K562 (cell line): ENCODE measurements around the gene PIGC. TPM values are rescaled to one million over a fixed set of nuclear protein-coding genes. Genes with fewer than 3 reads are reported as not detected.

Experiments used
- ATAC-seq: fragments of 200-7000 bp; cut with Tn5 transposase; 3 replicates; pipeline ENCODE4 v1.9.1; 2020; ENCODE audit warnings: moderate library complexity
- BruUV-seq: library from RNA; stranded (reverse); fragments of 400-500 nt; replicated peaks from 2 replicates; lab custom pipeline; 2021; lab: Mats Ljungman, UMichigan
- CTCF ChIA-PET: fragments of 300-600 bp; formaldehyde crosslinking; extraction: SDS; loops from one replicate; lab custom pipeline; 2021; ENCODE audit warnings: low intra/inter-chr PET ratio; lab: Yijun Ruan, JAX
- POLR2A ChIA-PET: fragments of 300-600, 350-650 bp; sonication (Branson Sonifier 250); formaldehyde crosslinking; extraction: SDS; loops from one replicate; lab custom pipeline; 2021; ENCODE audit warnings: antibody characterized with exemption, inconsistent platforms; lab: Yijun Ruan, JAX
- DNase-seq, 4 experiments: peaks; one replicate each; pipeline versions ENCODE4 v3.0.0 to v3.0.0-alpha.2; 2011 to 2018; ENCODE audit warnings: low spot score in 3 of 4, mixed read lengths in 3 of 4; ENCODE audit errors: extremely low read depth in 1 of 4
- FAIRE-seq: peaks from 2 replicates; lab custom pipeline; 2011; peaks lifted over from hg19 to GRCh38; lab: Jason Lieb, UNC
- H2AFZ ChIP-seq: 2 replicates; pipeline ENCODE4 v1.6.0; 2011; ENCODE audit warnings: low read depth, low read length, control low read depth, inconsistent platforms
- H3K27ac ChIP-seq: fragments of 200-600 bp; 3 replicates; pipeline ENCODE4 v1.8.0; 2011; ENCODE audit warnings: low read depth, mild to moderate bottlenecking, control low read depth, inconsistent platforms, low read length, moderate library complexity, mixed read lengths; ENCODE audit errors: extremely low read depth
- H3K27me3 ChIP-seq, 2 experiments: fragments of 300-600 bp in 1 of 2; 2 replicates in 1 of 2; 3 replicates in 1 of 2; pipeline versions ENCODE4 v1.6.0 to v1.8.0; 2011; ENCODE audit warnings: inconsistent platforms in 2 of 2, low read length in 2 of 2, mild to moderate bottlenecking in 1 of 2, mixed read lengths in 1 of 2, moderate library complexity in 1 of 2; ENCODE audit not compliant: control insufficient read depth in 2 of 2, insufficient read depth in 2 of 2
- H3K36me3 ChIP-seq: fragments of 300-600 bp; 3 replicates; pipeline ENCODE4 v1.8.0; 2011; ENCODE audit warnings: mild to moderate bottlenecking, low read length, inconsistent platforms; ENCODE audit not compliant: control insufficient read depth, insufficient read depth
- H3K4me1 ChIP-seq, 2 experiments: fragments of 200-600 bp in 1 of 2; replicated peaks in 1 of 2; 2 replicates in 1 of 2; 3 replicates in 1 of 2; pipeline versions ENCODE4 v1.5.1 to v1.8.0; 2011; ENCODE audit warnings: inconsistent platforms in 2 of 2, low read length in 2 of 2, mild to moderate bottlenecking in 1 of 2, mixed read lengths in 1 of 2, moderate library complexity in 1 of 2; ENCODE audit not compliant: control insufficient read depth in 2 of 2, insufficient read depth in 2 of 2
- H3K4me2 ChIP-seq: 2 replicates; pipeline ENCODE4 v1.6.1; 2011; ENCODE audit warnings: low read length, control low read depth, inconsistent platforms, mixed read lengths; ENCODE audit not compliant: insufficient read depth
- H3K4me3 ChIP-seq: fragments of 200-600 bp; sonication (generic), shearing (Covaris generic); 2 replicates; pipeline ENCODE4 v1.5.1; 2016; ENCODE audit warnings: control low read depth, inconsistent platforms
- H3K79me2 ChIP-seq: fragments of 200-600 bp; 3 replicates; pipeline ENCODE4 v1.8.0; 2011; ENCODE audit warnings: low read length, inconsistent platforms; ENCODE audit not compliant: control insufficient read depth, insufficient read depth
- H3K9ac ChIP-seq, 2 experiments: 2 replicates each; pipeline versions ENCODE4 v1.6.0 to v1.6.1; 2011; ENCODE audit warnings: low read depth in 2 of 2, low read length in 2 of 2, control low read depth in 1 of 2, inconsistent platforms in 1 of 2, mild to moderate bottlenecking in 1 of 2, mixed read lengths in 1 of 2; ENCODE audit not compliant: insufficient read depth in 1 of 2
- H3K9me1 ChIP-seq: one replicate; pipeline ENCODE4 v1.6.0; 2011; ENCODE audit warnings: inconsistent platforms, mild to moderate bottlenecking, low read length, moderate library complexity; ENCODE audit not compliant: control insufficient read depth, insufficient read depth
- H3K9me3 ChIP-seq: replicated peaks from 2 replicates; pipeline ENCODE4 v1.5.1; 2011; ENCODE audit warnings: low read depth, low read length, inconsistent platforms; ENCODE audit not compliant: control insufficient read depth, insufficient read depth
- H4K20me1 ChIP-seq: replicated peaks from 2 replicates; pipeline ENCODE4 v1.6.1; 2011; ENCODE audit warnings: low read length, inconsistent platforms, mixed read lengths; ENCODE audit not compliant: control insufficient read depth, insufficient read depth
- BDP1 ChIP-seq: IDR thresholded peaks from 3 replicates; pipeline ENCODE4 v1.6.1; 2011; ENCODE audit not compliant: insufficient read length, insufficient read depth
- CSDE1 ChIP-seq, 2 experiments: fragments of 450-650 bp; IDR thresholded peaks; 2 replicates each; pipeline ENCODE4 v1.6.1; 2016; ENCODE audit warnings: mild to moderate bottlenecking in 1 of 2
- ETS2 ChIP-seq: IDR thresholded peaks from 2 replicates; pipeline ENCODE4 v1.6.1; 2016; ENCODE audit warnings: borderline replicate concordance, missing genetic modification characterization, mild to moderate bottlenecking, moderate library complexity, missing compliant biosample characterization; ENCODE audit not compliant: poor library complexity, severe bottlenecking
- FOXM1 ChIP-seq, 2 experiments: fragments of 450-650 bp in 1 of 2; sonication (generic) in 1 of 2; formaldehyde crosslinking in 1 of 2; IDR thresholded peaks; 2 replicates each; pipeline versions ENCODE4 v1.6.1 to v1.9.0; 2017 to 2022; ENCODE audit warnings: low read depth in 2 of 2, mild to moderate bottlenecking in 2 of 2, missing genetic modification reagents in 1 of 2, moderate library complexity in 1 of 2
- HLTF ChIP-seq: fragments of 450-650 bp; IDR thresholded peaks from 2 replicates; pipeline ENCODE4 v1.6.1; 2016
- MXD1 ChIP-seq: fragments of 250-450 bp; sonication (Bioruptor Pico); IDR thresholded peaks from 2 replicates; pipeline ENCODE4 v1.8.0; 2021; ENCODE audit warnings: borderline replicate concordance, mild to moderate bottlenecking, moderate library complexity; ENCODE audit not compliant: poor library complexity, severe bottlenecking
- NFATC3 ChIP-seq: fragments of 450-650 bp; IDR thresholded peaks from 2 replicates; pipeline ENCODE4 v1.6.1; 2017; ENCODE audit warnings: mild to moderate bottlenecking
- RFX5 ChIP-seq: IDR thresholded peaks from 2 replicates; pipeline ENCODE4 v1.6.1; 2011; ENCODE audit warnings: low read depth, mild to moderate bottlenecking, improper control_type of control experiment, low read length
- TBL1XR1 ChIP-seq, 2 experiments: IDR thresholded peaks; 2 replicates each; pipeline ENCODE4 v1.6.1; 2012; ENCODE audit warnings: improper control_type of control experiment in 2 of 2, low read length in 2 of 2, mild to moderate bottlenecking in 1 of 2
- TEAD4 ChIP-seq, 2 experiments: sonication (generic) in 1 of 2; formaldehyde crosslinking in 1 of 2; IDR thresholded peaks; 2 replicates each; pipeline versions ENCODE4 v1.6.1 to v1.8.0; 2012 to 2022; ENCODE audit warnings: borderline replicate concordance in 1 of 2, inconsistent platforms in 1 of 2, low read length in 1 of 2, mild to moderate bottlenecking in 1 of 2, missing genetic modification reagents in 1 of 2
- ZNF134 ChIP-seq: fragments of 250-450 bp; sonication (Bioruptor Pico); conservative IDR thresholded peaks from 2 replicates; pipeline ENCODE4 v1.4.0; 2020
- ZNF280B ChIP-seq: fragments of 250-450 bp; sonication (Bioruptor Pico); IDR thresholded peaks from 2 replicates; pipeline ENCODE4 v1.5.1; 2021; ENCODE audit warnings: mild to moderate bottlenecking
- ZNF699 ChIP-seq: fragments of 250-450 bp; sonication (Bioruptor Pico); IDR thresholded peaks from 2 replicates; pipeline ENCODE4 v1.8.0; 2021; ENCODE audit warnings: mild to moderate bottlenecking, moderate library complexity; ENCODE audit not compliant: insufficient replicate concordance
- ZSCAN29 ChIP-seq: fragments of 450-650 bp; IDR thresholded peaks from 2 replicates; pipeline ENCODE4 v1.6.1; 2017
- in situ Hi-C: fragments of 300-500 bp; cut with MboI; formaldehyde crosslinking; loops from 4 replicates; pipeline ENCODE4 v1.15.0; 2018; ENCODE audit warnings: inconsistent platforms, mixed read lengths
- intact Hi-C: fragments of 100-400 bp; cut with micrococcal nuclease; formaldehyde crosslinking; loops from 2 replicates; pipeline ENCODE4 v1.14.2; 2022
- polyA plus RNA-seq, 8 experiments: library from polyadenylated mRNA; depleted of rRNA in 4 of 8; stranded (reverse) in 5 of 8; unstranded in 3 of 8; fragments of >200 nt; fragmentation: Nextera tagmentation in 2 of 8; fragmentation: Illumina TruSeq in 1 of 8; extraction: Ambion mirVana in 2 of 8; extraction: Trizol in 1 of 8; gene quantifications; 2 replicates each; pipeline versions ENCODE4 v1.2.1 to v1.2.3, GENCODE V29; 2011 to 2014; ENCODE audit warnings: inconsistent platforms in 1 of 8, missing spikeins in 1 of 8
- total RNA-seq, 7 experiments: library from RNA; depleted of rRNA in 6 of 7; stranded (reverse); fragments of >200 nt in 6 of 7; fragmentation: Illumina TruSeq in 2 of 7; extraction: Trizol in 2 of 7; gene quantifications; 2 replicates each; pipeline versions ENCODE4 v1.2.1 to v1.2.3, GENCODE V29; 2011 to 2021; ENCODE audit warnings: low replicate concordance in 1 of 7

PIGC gene
- total and polyA plus RNA-seq, 9 of the 15 experiments (the other 6 are each of a cell fraction or from before 2014, with no cell fraction given) = 30.5 to 97.9 (median 54.7) TPM

- Histone ChIP-seq H3K36me3 (no peaks in the 10 kb centered on the region), H3K4me1 (peaks cover 6 to 17% of the 10 kb centered on the region in 2 experiments), H3K9me3 (no peaks in the 10 kb centered on the region), H3K4me2 (no peak overlapping the region), H3K79me2 (no peaks in the 10 kb centered on the region), H4K20me1 (no peaks in the 10 kb centered on the region), H3K27ac (no peak overlapping the region), H3K4me3 (no peak overlapping the region), H3K27me3 (no peaks in the 10 kb centered on the region), H2AFZ (no peak overlapping the region), H3K9me1 (no peaks in the 10 kb centered on the region), H3K9ac (no peak overlapping the region)
- CTCF ChIA-PET = no interaction called here
- intact Hi-C loops (no loop called here), in situ Hi-C loops (no loop called here)
- FAIRE-seq = no peak
- POLR2A ChIA-PET = no interaction called here
- TF ChIP-seq ZSCAN29 = no peak
- no peak for TF ChIP-seq TEAD4 (IDR thresholded peaks at IDR 0.05; ENCODE audit: low read length)
- no peak for TF ChIP-seq TEAD4 (CRISPR knock-in tag; IDR thresholded peaks at IDR 0.05; ENCODE audit: borderline replicate concordance)
- 0 out of 2 replicates have a peak, but pooled peaks have one; percentile 35 for TF ChIP-seq ZNF280B (CRISPR knock-in tag)
- no peak for ATAC-seq
- BruUV-seq = no TSS peak
- DNase-seq = no peak
Measured at GRCh38 chr1:172484252-172484651, 40.4 kb upstream of the PIGC start.

GRCh38 chr1:172483448-172483847 is 39.6 kb upstream of the PIGC start:
- H3K79me2 ChIP-seq = no peaks in the 10 kb centered on the region
- H3K27me3 ChIP-seq = no peaks in the 10 kb centered on the region
- no peak for ATAC-seq
- DNase-seq = no peak
- CTCF ChIA-PET = no interaction called here
- H4K20me1 ChIP-seq = no peaks in the 10 kb centered on the region
- H3K9me1 ChIP-seq = no peaks in the 10 kb centered on the region
- no peaks in the 10 kb centered on the region for H3K36me3 ChIP-seq
- FAIRE-seq = no peak
- H3K9ac ChIP-seq = no peak overlapping the region
- no peaks in the 10 kb centered on the region for H3K9me3 ChIP-seq
- H3K27ac ChIP-seq = no peak overlapping the region
- POLR2A ChIA-PET = interaction anchor here (0.8 kb wide), 1 partner anchor 1792 kb away, joined by 3 read pairs; no protein-coding TSS in a partner anchor
- H3K4me3 ChIP-seq = no peak overlapping the region
- TF ChIP-seq HLTF = no peak
- TF ChIP-seq ZNF134 (CRISPR knock-in tag) = no peak
- TF ChIP-seq NFATC3 = no peak
- TF ChIP-seq TBL1XR1 (IDR thresholded peaks at IDR 0.05; ENCODE audit: low read length in 2 of 2) = no peak
- TF ChIP-seq ZNF699 (CRISPR knock-in tag) = no peak
- TF ChIP-seq FOXM1 (IDR thresholded peaks at IDR 0.05; ENCODE audit: low read depth) = no peak
- no peak for TF ChIP-seq FOXM1 (CRISPR knock-in tag; IDR thresholded peaks at IDR 0.05; ENCODE audit: low read depth)
- TF ChIP-seq ETS2 (tag) = no peak
- TF ChIP-seq CSDE1 (IDR thresholded peaks at IDR 0.05) = no peak
- no peak for TF ChIP-seq RFX5
- TF ChIP-seq TEAD4 (IDR thresholded peaks at IDR 0.05; ENCODE audit: low read length) = no peak
- no peak for TF ChIP-seq TEAD4 (CRISPR knock-in tag; IDR thresholded peaks at IDR 0.05; ENCODE audit: borderline replicate concordance)
- TF ChIP-seq MXD1 (CRISPR knock-in tag) = no peak
- no peak for TF ChIP-seq BDP1
- in situ Hi-C loops (no loop called here), intact Hi-C loops (no loop called here)
- no TSS peak for BruUV-seq
- H2AFZ ChIP-seq = no peak overlapping the region
- H3K4me2 ChIP-seq = no peak overlapping the region
- peaks cover 6 to 17% of the 10 kb centered on the region in 2 experiments for H3K4me1 ChIP-seq
